ENCODE data around the gene AJM1. TPM values are rescaled to one million over a fixed set of nuclear protein-coding genes. Genes with fewer than 3 reads are reported as not detected.

The AJM1 gene
- total RNA-seq, 2 donors from 2014 or later, result 1.4 to 3.5 TPM

DNA sequence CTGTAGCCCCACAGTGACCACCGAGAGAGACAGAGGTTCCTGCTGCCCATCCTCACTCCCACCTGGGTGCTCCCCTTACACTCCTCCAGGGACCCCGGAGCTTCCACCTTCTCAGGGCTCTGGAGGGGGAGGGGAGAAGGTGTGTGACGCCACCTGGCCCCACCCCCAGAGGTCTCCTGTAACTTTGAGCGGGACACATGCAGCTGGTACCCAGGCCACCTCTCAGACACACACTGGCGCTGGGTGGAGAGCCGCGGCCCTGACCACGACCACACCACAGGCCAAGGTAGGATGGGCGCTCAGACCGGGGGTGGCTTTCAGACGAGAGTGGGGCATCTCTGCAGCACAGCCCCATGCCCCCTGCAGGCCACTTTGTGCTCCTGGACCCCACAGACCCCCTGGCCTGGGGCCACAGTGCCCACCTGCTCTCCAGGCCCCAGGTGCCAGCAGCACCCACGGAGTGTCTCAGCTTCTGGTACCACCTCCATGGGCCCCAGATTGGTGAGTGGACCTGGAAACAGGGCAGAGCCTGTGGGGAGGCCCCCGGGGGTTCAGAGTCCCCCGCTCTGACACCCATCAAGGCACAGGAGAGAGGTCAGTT lies 14.4 kb downstream of the AJM1 start:
- H3K9me3 Mint-ChIP-seq, result no peaks in the 10 kb centered on the region
- DNase-seq, result peak; percentile 48

DNA sequence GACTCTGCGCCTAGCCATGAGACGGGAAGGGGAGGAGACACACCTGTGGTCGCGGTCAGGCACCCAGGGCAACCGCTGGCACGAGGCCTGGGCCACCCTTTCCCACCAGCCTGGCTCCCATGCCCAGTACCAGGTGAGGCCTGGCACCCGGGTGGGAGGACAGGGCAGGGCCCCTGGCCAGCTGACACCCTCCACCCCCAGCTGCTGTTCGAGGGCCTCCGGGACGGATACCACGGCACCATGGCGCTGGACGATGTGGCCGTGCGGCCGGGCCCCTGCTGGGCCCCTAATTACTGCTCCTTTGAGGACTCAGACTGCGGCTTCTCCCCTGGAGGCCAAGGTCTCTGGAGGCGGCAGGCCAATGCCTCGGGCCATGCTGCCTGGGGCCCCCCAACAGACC lies 14.9 kb downstream of the AJM1 start:
- TF ChIP-seq CTCF (conservative IDR thresholded peaks at IDR 0.05), result no peak
- 93 to 96% methylated on average over 15 to 19 of the region's 19 CpGs for WGBS, 2 experiments (ENCODE audit: insufficient coverage in 1 of 2, insufficient read length in 1 of 2)
- no peak overlapping the region for H3K27ac ChIP-seq (ENCODE audit: low read depth, low read length)

More for the DNA sequence above, 14.4 kb downstream of the AJM1 start:
- peaks cover 6% of the 10 kb centered on the region for H3K36me3 ChIP-seq (ENCODE audit: control insufficient read depth, insufficient read depth, low read length)
- H3K9ac ChIP-seq (ENCODE audit: extremely low read depth, low read length, poor library complexity, severe bottlenecking), result no peak overlapping the region
- no peaks in the 10 kb centered on the region for H3K27me3 ChIP-seq (ENCODE audit: control insufficient read depth, insufficient read depth, low read length, poor library complexity, severe bottlenecking)
- no peak overlapping the region for H3K27ac ChIP-seq (ENCODE audit: low read depth, low read length)
- no peaks in the 10 kb centered on the region for H3K9me3 ChIP-seq (ENCODE audit: control insufficient read depth, low read length)
- H3K4me1 ChIP-seq (ENCODE audit: control insufficient read depth, insufficient read depth, low read length), result no peaks in the 10 kb centered on the region
- Mint-ChIP-seq H3K27ac (no peak overlapping the region), H3K4me3 (no peak overlapping the region), H3K27me3 (ENCODE audit: insufficient read depth) (no peaks in the 10 kb centered on the region), H3K36me3 (ENCODE audit: low read depth) (peaks cover under 1% of the 10 kb centered on the region), H3K4me1 (no peaks in the 10 kb centered on the region)
- WGBS, 2 experiments (ENCODE audit: insufficient coverage in 1 of 2, insufficient read length in 1 of 2), result 90 to 98% methylated on average over 9 to 13 of the region's 14 CpGs
- H3K4me3 ChIP-seq (ENCODE audit: low read length), result no peak overlapping the region
- TF ChIP-seq CTCF (conservative IDR thresholded peaks at IDR 0.05), result peak; percentile 44

DNA sequence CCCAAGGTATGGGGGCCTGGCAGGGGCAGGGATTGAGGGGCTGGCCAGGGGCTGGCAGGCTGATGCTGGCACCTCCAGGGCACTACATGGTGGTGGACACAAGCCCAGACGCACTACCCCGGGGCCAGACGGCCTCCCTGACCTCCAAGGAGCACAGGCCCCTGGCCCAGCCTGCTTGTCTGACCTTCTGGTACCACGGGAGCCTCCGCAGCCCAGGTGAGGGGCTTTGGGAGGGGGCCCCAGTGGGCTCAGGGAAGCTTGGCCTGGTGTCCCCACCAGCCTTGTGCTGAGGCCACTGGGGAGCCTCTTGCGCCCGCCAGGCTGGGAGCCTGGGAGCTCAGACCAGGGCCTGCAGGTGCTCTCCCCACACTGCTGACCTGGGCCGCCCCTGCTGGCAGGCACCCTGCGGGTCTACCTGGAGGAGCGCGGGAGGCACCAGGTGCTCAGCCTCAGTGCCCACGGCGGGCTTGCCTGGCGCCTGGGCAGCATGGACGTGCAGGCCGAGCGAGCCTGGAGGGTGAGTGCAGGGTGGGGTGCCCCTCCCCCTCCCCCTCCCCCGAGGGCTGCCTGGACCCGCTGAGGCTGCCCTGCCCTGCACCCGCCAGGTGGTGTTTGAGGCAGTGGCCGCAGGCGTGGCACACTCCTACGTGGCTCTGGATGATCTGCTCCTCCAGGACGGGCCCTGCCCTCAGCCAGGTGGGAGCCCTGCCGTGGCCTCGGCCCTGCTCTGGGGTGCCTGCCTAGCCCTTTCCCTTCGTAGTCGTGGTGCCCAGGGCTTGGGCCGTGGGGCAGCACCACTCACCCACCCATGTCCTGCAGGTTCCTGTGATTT lies 15.5 kb downstream of the AJM1 start:
- H3K4me3 ChIP-seq (ENCODE audit: low read length), result no peak overlapping the region
- Mint-ChIP-seq H3K9me3 (no peaks in the 10 kb centered on the region), H3K36me3 (ENCODE audit: low read depth) (peaks cover 8% of the 10 kb centered on the region), H3K27me3 (ENCODE audit: insufficient read depth) (no peaks in the 10 kb centered on the region), H3K27ac (no peak overlapping the region), H3K4me3 (no peak overlapping the region), H3K4me1 (no peaks in the 10 kb centered on the region)
- H3K4me1 ChIP-seq (ENCODE audit: control insufficient read depth, insufficient read depth, low read length), result no peaks in the 10 kb centered on the region
- H3K27ac ChIP-seq (ENCODE audit: low read depth, low read length), result no peak overlapping the region
- WGBS, 2 experiments (ENCODE audit: insufficient coverage in 1 of 2, insufficient read length in 1 of 2), result 95 to 97% methylated on average over 10 to 28 of the region's 29 CpGs
- no peak for TF ChIP-seq CTCF (conservative IDR thresholded peaks at IDR 0.05)
- no peak overlapping the region for H3K9ac ChIP-seq (ENCODE audit: extremely low read depth, low read length, poor library complexity, severe bottlenecking)
- peaks cover 17% of the 10 kb centered on the region for H3K36me3 ChIP-seq (ENCODE audit: control insufficient read depth, insufficient read depth, low read length)
- H3K27me3 ChIP-seq (ENCODE audit: control insufficient read depth, insufficient read depth, low read length, poor library complexity, severe bottlenecking), result no peaks in the 10 kb centered on the region
- DNase-seq, result peak; percentile 63
- no peaks in the 10 kb centered on the region for H3K9me3 ChIP-seq (ENCODE audit: control insufficient read depth, low read length)

More for the DNA sequence above, 14.9 kb downstream of the AJM1 start:
- Histone ChIP-seq H3K4me3 (ENCODE audit: low read length) (no peak overlapping the region), H3K4me1 (ENCODE audit: control insufficient read depth, insufficient read depth, low read length) (no peaks in the 10 kb centered on the region), H3K36me3 (ENCODE audit: control insufficient read depth, insufficient read depth, low read length) (peaks cover 11% of the 10 kb centered on the region), H3K27me3 (ENCODE audit: control insufficient read depth, insufficient read depth, low read length, poor library complexity, severe bottlenecking) (no peaks in the 10 kb centered on the region), H3K9me3 (ENCODE audit: control insufficient read depth, low read length) (no peaks in the 10 kb centered on the region), H3K9ac (ENCODE audit: extremely low read depth, low read length, poor library complexity, severe bottlenecking) (no peak overlapping the region)
- Mint-ChIP-seq H3K4me3 (no peak overlapping the region), H3K4me1 (no peaks in the 10 kb centered on the region), H3K36me3 (ENCODE audit: low read depth) (peaks cover 5% of the 10 kb centered on the region), H3K27ac (no peak overlapping the region), H3K27me3 (ENCODE audit: insufficient read depth) (no peaks in the 10 kb centered on the region), H3K9me3 (no peaks in the 10 kb centered on the region)
- no peak for DNase-seq
